ENCODE results near the gene MTMR3. TPM values are rescaled to one million over a fixed set of nuclear protein-coding genes. Genes with fewer than 3 reads are reported as not detected.

Gene MTMR3
- total RNA-seq, 1 donor from 2014 or later = 36.9 TPM

DNA sequence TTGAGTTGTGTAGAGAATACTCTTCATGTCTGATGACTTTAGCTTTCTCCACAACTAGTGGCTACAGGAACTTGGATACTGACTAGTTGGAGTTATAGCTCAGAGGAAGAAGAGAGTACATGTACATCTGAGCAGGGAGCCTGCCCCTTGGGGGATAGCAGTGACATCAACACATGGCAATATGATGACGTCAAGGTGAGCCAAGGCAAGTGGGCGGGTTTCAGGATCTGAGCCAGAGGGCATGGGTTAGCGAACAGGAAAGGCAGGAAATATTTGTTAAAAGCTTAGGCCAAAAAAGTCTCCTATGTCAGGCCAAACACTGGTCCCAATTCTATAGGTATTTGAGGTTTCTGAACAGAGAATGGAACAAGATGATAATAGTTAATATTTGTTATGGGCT is 155.2 kb downstream of the MTMR3 start:
- no peak overlapping the region for H3K4me3 Mint-ChIP-seq (ENCODE audit: unreplicated experiment)
- no peaks in the 10 kb centered on the region for H3K9me3 Mint-ChIP-seq (ENCODE audit: low read depth)
- no peaks in the 10 kb centered on the region for H3K27me3 Mint-ChIP-seq (ENCODE audit: low read depth)
- no peak overlapping the region for H3K27ac Mint-ChIP-seq (ENCODE audit: unreplicated experiment)
- TF ChIP-seq, protein P1, sequence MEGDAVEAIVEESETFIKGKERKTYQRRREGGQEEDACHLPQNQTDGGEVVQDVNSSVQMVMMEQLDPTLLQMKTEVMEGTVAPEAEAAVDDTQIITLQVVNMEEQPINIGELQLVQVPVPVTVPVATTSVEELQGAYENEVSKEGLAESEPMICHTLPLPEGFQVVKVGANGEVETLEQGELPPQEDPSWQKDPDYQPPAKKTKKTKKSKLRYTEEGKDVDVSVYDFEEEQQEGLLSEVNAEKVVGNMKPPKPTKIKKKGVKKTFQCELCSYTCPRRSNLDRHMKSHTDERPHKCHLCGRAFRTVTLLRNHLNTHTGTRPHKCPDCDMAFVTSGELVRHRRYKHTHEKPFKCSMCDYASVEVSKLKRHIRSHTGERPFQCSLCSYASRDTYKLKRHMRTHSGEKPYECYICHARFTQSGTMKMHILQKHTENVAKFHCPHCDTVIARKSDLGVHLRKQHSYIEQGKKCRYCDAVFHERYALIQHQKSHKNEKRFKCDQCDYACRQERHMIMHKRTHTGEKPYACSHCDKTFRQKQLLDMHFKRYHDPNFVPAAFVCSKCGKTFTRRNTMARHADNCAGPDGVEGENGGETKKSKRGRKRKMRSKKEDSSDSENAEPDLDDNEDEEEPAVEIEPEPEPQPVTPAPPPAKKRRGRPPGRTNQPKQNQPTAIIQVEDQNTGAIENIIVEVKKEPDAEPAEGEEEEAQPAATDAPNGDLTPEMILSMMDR (IDR thresholded peaks at IDR 0.05) = no peak
- H3K36me3 Mint-ChIP-seq (ENCODE audit: low read depth) = peaks cover 4% of the 10 kb centered on the region
- DNase-seq (ENCODE audit: low spot score) = no peak
- peaks cover 11% of the 10 kb centered on the region for H3K4me1 Mint-ChIP-seq (ENCODE audit: low read depth)

DNA sequence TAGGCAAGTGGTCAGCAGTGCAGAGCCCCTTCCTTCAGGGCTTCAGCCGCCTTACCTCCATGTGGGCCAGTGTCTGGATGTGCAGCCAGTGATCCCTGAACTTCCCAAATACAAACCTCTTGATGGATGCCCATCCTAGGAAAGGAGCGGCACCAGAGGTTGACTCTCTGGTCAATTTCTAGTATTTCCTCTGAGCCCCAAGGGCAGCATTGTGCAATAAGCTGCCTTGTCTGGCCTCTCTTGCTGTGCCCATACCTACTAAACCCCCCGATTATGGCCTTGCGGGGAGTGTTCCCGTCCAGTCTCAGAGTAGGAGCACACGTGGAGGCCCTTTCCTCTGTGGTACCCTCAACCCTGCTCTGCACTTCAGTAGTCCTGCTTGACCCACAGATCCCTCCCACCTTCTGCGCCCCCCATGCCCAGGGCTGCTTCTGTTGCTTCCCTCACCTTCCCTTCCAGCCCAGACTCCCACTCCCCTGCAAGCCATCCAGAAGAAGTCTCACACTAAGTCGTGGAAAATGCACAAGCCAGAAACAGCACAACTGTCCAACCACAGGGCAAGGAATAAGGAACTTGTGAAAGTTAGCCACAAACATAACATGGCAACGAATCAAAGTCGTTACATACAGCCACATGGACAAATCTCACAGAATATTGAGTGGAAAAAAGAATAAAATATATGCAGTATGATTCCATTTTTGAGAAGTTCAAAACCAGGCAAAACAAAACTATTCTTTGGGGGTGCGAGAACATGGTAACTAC is 157.7 kb downstream of the MTMR3 start:
- Mint-ChIP-seq H3K27ac (ENCODE audit: unreplicated experiment) (no peak overlapping the region), H3K4me1 (ENCODE audit: low read depth) (peaks cover 29% of the 10 kb centered on the region), H3K4me3 (ENCODE audit: unreplicated experiment) (no peak overlapping the region), H3K9me3 (ENCODE audit: low read depth) (no peaks in the 10 kb centered on the region), H3K36me3 (ENCODE audit: low read depth) (peaks cover 1% of the 10 kb centered on the region), H3K27me3 (ENCODE audit: low read depth) (no peaks in the 10 kb centered on the region)
- TF ChIP-seq, protein P1 (IDR thresholded peaks at IDR 0.05) = no peak
- no peak for DNase-seq (ENCODE audit: low spot score)

DNA sequence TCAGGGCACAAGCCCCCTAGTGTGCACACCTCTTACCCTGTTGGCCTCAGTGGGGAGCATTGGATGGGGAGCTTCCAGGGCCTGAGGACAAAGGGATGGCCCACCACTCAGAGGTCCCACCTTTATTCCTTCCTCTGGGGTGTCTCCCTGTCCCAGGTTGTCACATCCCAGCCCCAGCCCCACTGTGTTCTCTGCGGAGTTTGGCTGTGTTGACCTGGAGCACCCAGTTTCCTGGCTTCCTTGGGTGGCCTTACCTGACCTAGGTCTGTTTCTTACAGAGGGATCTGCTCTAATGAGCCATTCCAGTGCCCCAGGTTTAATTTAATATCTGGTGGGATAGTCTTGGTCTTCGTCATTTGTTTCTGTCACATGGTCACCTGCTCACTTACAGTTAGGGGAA is 158.5 kb downstream of the MTMR3 start:
- no peak for DNase-seq (ENCODE audit: low spot score)
- H3K4me3 Mint-ChIP-seq (ENCODE audit: unreplicated experiment) = no peak overlapping the region
- TF ChIP-seq, protein P1 (IDR thresholded peaks at IDR 0.05) = no peak
- no peaks in the 10 kb centered on the region for H3K9me3 Mint-ChIP-seq (ENCODE audit: low read depth)
- no peak overlapping the region for H3K27ac Mint-ChIP-seq (ENCODE audit: unreplicated experiment)
- no peaks in the 10 kb centered on the region for H3K36me3 Mint-ChIP-seq (ENCODE audit: low read depth)
- peaks cover 28% of the 10 kb centered on the region for H3K4me1 Mint-ChIP-seq (ENCODE audit: low read depth)
- no peaks in the 10 kb centered on the region for H3K27me3 Mint-ChIP-seq (ENCODE audit: low read depth)

DNA sequence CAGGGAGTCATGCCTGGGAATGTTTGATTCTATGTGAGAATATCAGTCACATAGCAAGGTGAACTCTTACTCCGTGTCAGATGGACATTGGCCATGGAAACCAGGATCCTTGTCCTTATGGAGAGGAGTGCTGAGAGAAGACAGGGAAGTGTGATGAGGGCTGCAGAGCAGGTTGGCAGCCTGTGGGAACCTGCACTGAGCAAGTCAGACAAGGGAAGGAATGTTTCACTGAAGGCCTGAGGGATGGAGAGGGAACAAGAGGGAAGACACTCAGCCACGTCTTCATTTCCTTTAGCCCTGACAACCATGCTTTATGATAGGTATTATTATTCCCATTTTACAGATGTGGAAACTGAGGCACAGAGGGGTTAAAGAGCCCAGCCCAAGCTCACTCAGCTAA is 158.9 kb downstream of the MTMR3 start:
- Mint-ChIP-seq H3K4me1 (ENCODE audit: low read depth) (peaks cover 25% of the 10 kb centered on the region), H3K9me3 (ENCODE audit: low read depth) (no peaks in the 10 kb centered on the region), H3K36me3 (ENCODE audit: low read depth) (no peaks in the 10 kb centered on the region), H3K27me3 (ENCODE audit: low read depth) (no peaks in the 10 kb centered on the region), H3K27ac (ENCODE audit: unreplicated experiment) (no peak overlapping the region), H3K4me3 (ENCODE audit: unreplicated experiment) (no peak overlapping the region)
- no peak for DNase-seq (ENCODE audit: low spot score)
- TF ChIP-seq, protein P1 (IDR thresholded peaks at IDR 0.05) = no peak

DNA sequence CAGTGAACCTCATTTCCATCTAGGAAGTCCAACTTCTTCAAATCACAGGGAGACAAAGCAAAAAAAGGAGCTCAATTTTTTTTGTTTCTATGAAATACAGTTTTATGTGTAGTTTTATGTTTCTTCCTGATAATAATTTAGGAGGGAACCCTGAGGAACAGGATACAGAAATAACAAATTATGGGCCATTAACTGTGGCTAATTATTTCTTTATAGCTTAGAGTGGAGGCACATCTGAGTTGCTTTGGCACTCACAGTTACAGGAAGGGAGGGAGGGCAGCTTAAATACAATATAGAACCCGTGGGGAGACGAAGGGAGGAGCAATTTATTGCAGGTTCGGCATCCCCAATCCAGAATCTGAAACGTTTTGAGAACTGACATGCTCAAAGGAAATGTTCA is 160.2 kb downstream of the MTMR3 start:
- Mint-ChIP-seq H3K36me3 (ENCODE audit: low read depth) (no peaks in the 10 kb centered on the region), H3K4me3 (ENCODE audit: unreplicated experiment) (no peak overlapping the region), H3K27ac (ENCODE audit: unreplicated experiment) (no peak overlapping the region), H3K27me3 (ENCODE audit: low read depth) (no peaks in the 10 kb centered on the region), H3K4me1 (ENCODE audit: low read depth) (peaks cover 22% of the 10 kb centered on the region), H3K9me3 (ENCODE audit: low read depth) (no peaks in the 10 kb centered on the region)
- no peak for DNase-seq (ENCODE audit: low spot score)
- TF ChIP-seq, protein P1 (IDR thresholded peaks at IDR 0.05) = no peak
